ENCODE measurements around the gene NPAS3.

- TF ChIP-seq CTCF (IDR thresholded peaks at IDR 0.05) (no peak), POLR2A (IDR thresholded peaks at IDR 0.05) (no peak)
Measured at GRCh38 chr14:33811721-33812120, 873.0 kb downstream of the NPAS3 start.
